A549 (cell line): Measurements from ENCODE around the gene ROBO1. TPM values are rescaled to one million over a fixed set of nuclear protein-coding genes. Genes with fewer than 3 reads are reported as not detected.
"Not testable (repeated sequence)": the region's sequence is repeated elsewhere in the genome, so short reads cannot be mapped to it uniquely, and the experiment has no call there.

Experiments
- ATAC-seq, 2 experiments: fragments of 200-7000 bp in 1 of 2; fragments of >200 bp in 1 of 2; cut with Nextera tagmentation in 1 of 2; cut with Tn5 transposase in 1 of 2; 3 replicates each; pipeline versions ENCODE4 v1.8.0 to v1.9.1; 2018 to 2020; ENCODE audit warnings: mild to moderate bottlenecking in 1 of 2, moderate library complexity in 1 of 2
- CTCF ChIA-PET: fragments of 300-600 bp; sonication (Branson Sonifier 250); formaldehyde crosslinking; extraction: SDS; loops from one replicate; lab custom pipeline; 2021; ENCODE audit warnings: antibody characterized with exemption, inconsistent platforms; lab: Yijun Ruan, JAX
- POLR2A ChIA-PET: fragments of 350-600 bp; formaldehyde crosslinking; extraction: SDS; loops from one replicate; lab custom pipeline; 2021; ENCODE audit warnings: antibody characterized with exemption, inconsistent platforms; lab: Yijun Ruan, JAX
- DNase-seq, 2 experiments: peaks; one replicate each; pipeline versions ENCODE4 v3.0.0 to v3.0.0-alpha.2; 2011 to 2016; ENCODE audit warnings: low read depth in 1 of 2, low spot score in 1 of 2
- FAIRE-seq: peaks from 2 replicates; lab custom pipeline; 2011; peaks lifted over from hg19 to GRCh38; lab: Jason Lieb, UNC
- H3K27ac ChIP-seq, 2 experiments: fragments of >200 bp; sonication (Bioruptor Twin); formaldehyde crosslinking; 3 replicates each; pipeline ENCODE4 v1.5.1; 2016 to 2017
- H3K4me1 ChIP-seq: fragments of >200 bp; sonication (Bioruptor Twin); formaldehyde crosslinking; 3 replicates; pipeline ENCODE4 v1.6.1; 2016
- H3K4me2 ChIP-seq: fragments of >200 bp; sonication (Bioruptor Twin); formaldehyde crosslinking; 3 replicates; pipeline ENCODE4 v1.6.1; 2016
- H3K4me3 ChIP-seq: fragments of >200 bp; sonication (Bioruptor Twin); formaldehyde crosslinking; 3 replicates; pipeline ENCODE4 v1.5.1; 2016
- H3K9me3 ChIP-seq: fragments of >200 bp; sonication (Bioruptor Twin); formaldehyde crosslinking; 3 replicates; pipeline ENCODE4 v1.6.1; 2016
- BCL3 ChIP-seq: fragments of >200 bp; sonication (Bioruptor Twin); formaldehyde crosslinking; IDR thresholded peaks from 3 replicates; pipeline ENCODE4 v1.6.1; 2016
- CBX8 ChIP-seq: fragments of 200-600 bp; sonication (generic); IDR thresholded peaks from 2 replicates; pipeline ENCODE4 v1.6.1; 2016
- CHD4 ChIP-seq: fragments of 200-600 bp; sonication (generic); IDR thresholded peaks from 2 replicates; pipeline ENCODE4 v1.6.1; 2016; ENCODE audit warnings: antibody characterized with exemption, mild to moderate bottlenecking, borderline replicate concordance
- EP300 ChIP-seq, 2 experiments: fragments of >200 bp; sonication (Bioruptor Twin); formaldehyde crosslinking; IDR thresholded peaks; 2 replicates in 1 of 2; 3 replicates in 1 of 2; pipeline ENCODE4 v1.6.1; 2016 to 2017
- ESRRA ChIP-seq: fragments of 150-350 bp; IDR thresholded peaks from 2 replicates; pipeline ENCODE4 v1.6.1; 2014; ENCODE audit warnings: mild to moderate bottlenecking, low read length, borderline replicate concordance
- FOSB ChIP-seq: fragments of 250-450 bp; sonication (Bioruptor Pico); IDR thresholded peaks from 2 replicates; pipeline ENCODE4 v1.5.0; 2020; ENCODE audit warnings: mild to moderate bottlenecking, moderate library complexity
- FOSL2 ChIP-seq, 2 experiments: fragments of 450-650 bp in 1 of 2; fragments of >200 bp in 1 of 2; sonication (Bioruptor Twin) in 1 of 2; formaldehyde crosslinking; IDR thresholded peaks; 2 replicates each; pipeline versions ENCODE4 v1.5.0 to v1.6.1; 2016 to 2020; ENCODE audit warnings: mild to moderate bottlenecking in 1 of 2, moderate library complexity in 1 of 2
- HDAC2 ChIP-seq: fragments of 200-600 bp; sonication (generic); IDR thresholded peaks from 2 replicates; pipeline ENCODE4 v1.6.1; 2016
- HOXB13 ChIP-seq: fragments of 250-450 bp; sonication (Bioruptor Pico); IDR thresholded peaks from 2 replicates; pipeline ENCODE4 v1.5.0; 2020; ENCODE audit warnings: low read depth, mild to moderate bottlenecking, moderate library complexity
- HOXB5 ChIP-seq: fragments of 250-450 bp; sonication (Bioruptor Pico); IDR thresholded peaks from 2 replicates; pipeline ENCODE4 v1.5.0; 2020; ENCODE audit warnings: mild to moderate bottlenecking, moderate library complexity
- JUN ChIP-seq, 2 experiments: fragments of >200 bp; sonication (Bioruptor Twin); formaldehyde crosslinking; IDR thresholded peaks; 2 replicates in 1 of 2; 3 replicates in 1 of 2; pipeline ENCODE4 v1.6.1; 2016 to 2017
- MAZ ChIP-seq: fragments of 150-350 bp; IDR thresholded peaks from 2 replicates; pipeline ENCODE4 v1.6.1; 2014; ENCODE audit warnings: antibody characterized with exemption, low read depth, low read length, borderline replicate concordance
- NPAS2 ChIP-seq: fragments of 250-450 bp; sonication (Bioruptor Pico); IDR thresholded peaks from 2 replicates; pipeline ENCODE4 v1.8.0; 2022; ENCODE audit warnings: mild to moderate bottlenecking, moderate library complexity, borderline replicate concordance
- RNF2 ChIP-seq: fragments of 200-600 bp; sonication (generic); IDR thresholded peaks from 2 replicates; pipeline ENCODE4 v1.6.1; 2016; ENCODE audit warnings: low read depth, mild to moderate bottlenecking, antibody characterized with exemption, moderate library complexity, borderline replicate concordance
- SMC3 ChIP-seq: fragments of >200 bp; sonication (Bioruptor Twin); formaldehyde crosslinking; IDR thresholded peaks from 3 replicates; pipeline ENCODE4 v1.6.1; 2018; ENCODE audit warnings: inconsistent platforms
- ZC3H11A ChIP-seq: fragments of 450-650 bp; IDR thresholded peaks from 2 replicates; pipeline ENCODE4 v1.6.1; 2014; ENCODE audit warnings: antibody characterized with exemption, mild to moderate bottlenecking
- ZNF302 ChIP-seq: fragments of 250-450 bp; sonication (Bioruptor Pico); IDR thresholded peaks from 2 replicates; pipeline ENCODE4 v1.9.0; 2021; ENCODE audit warnings: inconsistent platforms, mild to moderate bottlenecking, moderate library complexity
- ZSCAN20 ChIP-seq: fragments of 250-450 bp; sonication (Bioruptor Pico); IDR thresholded peaks from 2 replicates; pipeline ENCODE4 v1.8.0; 2022; ENCODE audit warnings: mild to moderate bottlenecking, moderate library complexity
- WGBS: methylation state at CpG from one replicate; pipeline ENCODE4 v1.1.6; 2017; ENCODE audit errors: missing lambda C conversion rate; 5-methylcytosine and 5-hydroxymethylcytosine counted together
- polyA plus RNA-seq, 4 experiments: library from polyadenylated mRNA; depleted of rRNA in 3 of 4; stranded (reverse); fragments of >200 nt; fragmentation: RNase III in 1 of 4; extraction: RNeasy Plus Mini Kit Qiagen cat#74134 plus additional on column Dnase treatment in 1 of 4; gene quantifications; 2 replicates in 3 of 4; 3 replicates in 1 of 4; pipeline ENCODE4 v1.2.3, GENCODE V29; 2011 to 2017
- TF ChIP-seq, protein P1 (sequence below): fragments of 150-350 bp; IDR thresholded peaks from 2 replicates; pipeline ENCODE4 v1.6.1; 2014; ENCODE audit warnings: low read depth, mild to moderate bottlenecking, low read length

The ROBO1 gene
- polyA plus RNA-seq, 2 of the 4 experiments (the other 2 are of a cell fraction), result 25.3 to 35.6 TPM

DNA sequence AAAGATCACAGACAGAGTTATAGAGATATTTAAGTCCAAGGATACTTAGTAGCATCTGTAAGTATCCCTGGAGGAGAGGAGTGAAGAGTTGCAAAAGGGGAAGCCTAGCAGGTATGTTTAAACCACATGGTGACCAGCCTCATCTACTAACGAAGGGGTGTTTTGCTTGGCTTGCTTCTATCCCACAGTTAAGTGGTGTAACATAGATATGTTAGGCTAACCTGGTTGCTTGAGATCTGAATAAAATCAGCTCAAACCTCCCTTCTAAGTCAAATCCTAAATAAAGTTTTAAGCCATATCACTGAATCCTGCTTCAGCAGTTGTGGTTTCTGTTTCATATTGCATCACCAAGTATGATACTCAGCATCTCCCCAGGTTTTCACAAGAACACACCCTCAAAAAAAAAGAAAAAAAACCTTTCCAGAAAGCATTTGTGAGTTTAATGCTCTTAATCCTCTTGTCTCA lies 880.2 kb downstream of the ROBO1 start:
- Histone ChIP-seq H3K4me1 (peaks cover 24% of the 10 kb centered on the region), H3K9me3 (no peaks in the 10 kb centered on the region), H3K27ac (peak overlapping the region; percentile 50 to 65; a peak in 5 of 6 replicates), H3K4me2 (peak overlapping the region; percentile 62), H3K4me3 (no peak overlapping the region)
- FAIRE-seq, result no peak
- TF ChIP-seq ESRRA, result no peak
- TF ChIP-seq CBX8, result no peak
- no peak for TF ChIP-seq JUN (IDR thresholded peaks at IDR 0.05)
- TF ChIP-seq BCL3, result no peak
- TF ChIP-seq MAZ, result no peak
- no peak for TF ChIP-seq HOXB13
- no peak for TF ChIP-seq EP300 (IDR thresholded peaks at IDR 0.05)
- TF ChIP-seq ZNF302 (CRISPR knock-in tag), result no peak
- no peak for TF ChIP-seq NPAS2 (CRISPR knock-in tag)
- no peak for TF ChIP-seq HOXB5 (CRISPR knock-in tag)
- ATAC-seq, result peak in 1 of 2 experiments; percentile 21; a peak in 2 of 6 replicates
- 24% methylated on average over 1 of the region's 1 CpG for WGBS
- no peak for DNase-seq
- ChIA-PET POLR2A (interaction anchor here (1.1 kb wide), 1 partner anchor 32 kb away, joined by 3 read pairs; no protein-coding TSS in a partner anchor), CTCF (no interaction called here)

DNA sequence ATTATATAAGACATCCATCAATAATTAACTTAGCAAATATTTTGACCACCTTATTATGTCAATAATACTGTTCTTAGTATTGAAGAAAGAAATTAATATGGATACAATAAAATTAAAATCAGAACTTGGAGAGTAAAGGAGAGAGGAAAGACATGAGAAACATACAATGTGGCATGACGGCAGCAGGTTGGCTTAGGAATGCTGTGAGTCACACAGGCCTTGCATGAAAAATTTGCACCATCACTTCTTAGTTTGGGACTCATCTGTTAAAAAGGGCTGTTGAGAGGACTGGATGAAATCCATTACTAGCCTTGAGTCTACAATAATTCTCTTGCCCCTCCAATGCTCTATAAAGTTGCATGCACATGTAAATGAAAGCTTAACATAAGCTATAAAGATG lies 880.8 kb downstream of the ROBO1 start:
- Histone ChIP-seq H3K4me1 (peaks cover 24% of the 10 kb centered on the region), H3K27ac (peak overlapping the region; percentile 50 to 65; a peak in 5 of 6 replicates), H3K4me2 (peak overlapping the region; percentile 62), H3K9me3 (no peaks in the 10 kb centered on the region)
- POLR2A ChIA-PET, result interaction anchor here (1.1 kb wide), 1 partner anchor 32 kb away, joined by 3 read pairs; no protein-coding TSS in a partner anchor
- TF ChIP-seq FOSL2 (IDR thresholded peaks at IDR 0.05), result no peak
- TF ChIP-seq FOSL2 (CRISPR knock-in tag; IDR thresholded peaks at IDR 0.05), result peak; percentile 24; the same call in 1 of the 2 replicates
- TF ChIP-seq RNF2, result no peak
- TF ChIP-seq, all 56 proteins: peak for 1
- WGBS, result 32% methylated on average over 1 of the region's 1 CpG
- DNase-seq, result peak; percentile 5 to 41
- no peak for FAIRE-seq
- peak; percentile 67 to 70; a peak in 3 of 6 replicates for ATAC-seq
- CTCF ChIA-PET, result no interaction called here
- H3K4me3 ChIP-seq, result no peak overlapping the region

DNA sequence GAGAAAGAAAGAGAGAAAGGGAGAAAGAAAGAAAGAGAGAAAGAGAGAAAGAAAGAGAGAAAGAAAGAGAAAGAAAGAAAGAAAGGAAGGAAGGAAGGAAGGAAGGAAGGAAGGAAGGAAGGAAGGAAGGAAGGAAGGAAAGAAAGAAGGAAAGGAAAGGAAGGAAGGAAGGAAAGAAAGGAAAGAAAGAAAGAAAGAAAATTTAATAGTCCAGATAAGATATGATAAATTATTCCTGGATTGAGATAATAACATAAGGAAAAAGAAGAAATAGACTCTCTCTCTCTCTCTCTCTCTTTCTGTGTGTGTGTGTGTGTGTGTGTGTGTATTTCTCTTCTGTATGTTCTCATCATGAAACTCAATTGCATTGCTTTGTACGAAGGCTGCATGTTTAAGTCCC lies 883.2 kb downstream of the ROBO1 start:
- DNase-seq, H3K9me3 ChIP-seq, H3K4me3 ChIP-seq, ATAC-seq, CTCF ChIA-PET, H3K4me2 ChIP-seq, POLR2A ChIA-PET, H3K27ac ChIP-seq, FAIRE-seq: not testable (repeated sequence)
- WGBS, result 54% methylated on average over 1 of the region's 1 CpG
- peaks cover 24% of the 10 kb centered on the region for H3K4me1 ChIP-seq

DNA sequence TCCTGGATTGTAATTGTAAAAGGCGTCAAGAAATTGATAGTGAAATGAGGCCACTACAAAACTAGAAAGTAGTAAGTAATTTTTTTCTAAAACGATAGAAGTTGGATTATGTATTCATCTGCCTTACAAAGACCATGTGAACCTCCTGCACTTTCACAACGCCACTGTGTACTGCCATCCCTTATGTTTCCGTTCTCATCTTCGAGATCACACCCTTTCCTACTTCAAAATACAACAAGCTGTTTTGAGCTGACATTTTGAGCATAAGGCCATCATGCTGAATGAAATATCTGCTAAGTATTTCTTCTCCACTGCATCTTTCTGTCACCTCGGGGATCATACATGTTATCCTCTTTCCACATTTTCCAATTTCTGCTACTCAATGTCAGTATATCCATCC lies 885.5 kb downstream of the ROBO1 start:
- peaks cover 16% of the 10 kb centered on the region; the same call in 1 of the 3 replicates for H3K4me1 ChIP-seq
- DNase-seq, result no peak
- TF ChIP-seq ZSCAN20 (CRISPR knock-in tag), result no peak
- TF ChIP-seq, protein P1, sequence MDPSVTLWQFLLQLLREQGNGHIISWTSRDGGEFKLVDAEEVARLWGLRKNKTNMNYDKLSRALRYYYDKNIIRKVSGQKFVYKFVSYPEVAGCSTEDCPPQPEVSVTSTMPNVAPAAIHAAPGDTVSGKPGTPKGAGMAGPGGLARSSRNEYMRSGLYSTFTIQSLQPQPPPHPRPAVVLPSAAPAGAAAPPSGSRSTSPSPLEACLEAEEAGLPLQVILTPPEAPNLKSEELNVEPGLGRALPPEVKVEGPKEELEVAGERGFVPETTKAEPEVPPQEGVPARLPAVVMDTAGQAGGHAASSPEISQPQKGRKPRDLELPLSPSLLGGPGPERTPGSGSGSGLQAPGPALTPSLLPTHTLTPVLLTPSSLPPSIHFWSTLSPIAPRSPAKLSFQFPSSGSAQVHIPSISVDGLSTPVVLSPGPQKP, result no peak
- TF ChIP-seq SMC3, result no peak
- no peak for TF ChIP-seq ZC3H11A
- no peak for TF ChIP-seq CHD4
- no peak for TF ChIP-seq FOSB
- no peak for TF ChIP-seq HDAC2
- TF ChIP-seq, all 56 proteins: peak for 0
- FAIRE-seq, result peak; percentile 7
- H3K4me3 ChIP-seq, result no peak overlapping the region
- CTCF ChIA-PET, result interaction anchor here (1.1 to 1.4 kb wide), 2 partner anchors 11 to 95 kb away, joined by 3 to 4 read pairs; no protein-coding TSS in a partner anchor
- H3K4me2 ChIP-seq, result no peak overlapping the region
- WGBS, result 57% methylated on average over 6 of the region's 6 CpGs
- H3K27ac ChIP-seq, result no peak overlapping the region
- POLR2A ChIA-PET, result no interaction called here
- ATAC-seq, result no peak
- no peaks in the 10 kb centered on the region for H3K9me3 ChIP-seq
